WI38 (cell line): Measurements from ENCODE around the gene ABHD3.
"Not testable (repeated sequence)": the region's sequence is repeated elsewhere in the genome, so short reads cannot be mapped to it uniquely, and the experiment has no call there.

Source experiments
- H3K4me3 ChIP-seq: 2 replicates; pipeline ENCODE4 v1.5.1; 2011; ENCODE audit warnings: low read depth, mild to moderate bottlenecking, control low read depth, low read length
- CTCF ChIP-seq: IDR thresholded peaks from 2 replicates; pipeline ENCODE4 v1.5.1; 2012; ENCODE audit warnings: low read depth, mild to moderate bottlenecking, control low read depth, low read length

The ABHD3 gene

GRCh38 chr18:21663578-21663977 lies 41.0 kb downstream of the ABHD3 start:
- no peak for TF ChIP-seq CTCF
- H3K4me3 ChIP-seq, result no peak overlapping the region

GRCh38 chr18:21662581-21662980 lies 42.0 kb downstream of the ABHD3 start:
- no peak for TF ChIP-seq CTCF
- H3K4me3 ChIP-seq, result no peak overlapping the region

GRCh38 chr18:21660078-21660477 lies 44.5 kb downstream of the ABHD3 start:
- no peak overlapping the region for H3K4me3 ChIP-seq
- TF ChIP-seq CTCF, result no peak

GRCh38 chr18:21656402-21656801 lies 48.2 kb downstream of the ABHD3 start:
- no peak for TF ChIP-seq CTCF
- H3K4me3 ChIP-seq, result no peak overlapping the region

GRCh38 chr18:21653361-21653760 lies 51.2 kb downstream of the ABHD3 start:
- no peak for TF ChIP-seq CTCF
- H3K4me3 ChIP-seq, result no peak overlapping the region

GRCh38 chr18:21652073-21652472 lies 52.5 kb downstream of the ABHD3 start:
- TF ChIP-seq CTCF, result no peak
- H3K4me3 ChIP-seq, result no peak overlapping the region

GRCh38 chr18:21650311-21650710 lies 54.3 kb downstream of the ABHD3 start:
- TF ChIP-seq CTCF, result no peak
- no peak overlapping the region for H3K4me3 ChIP-seq

- not testable (repeated sequence) for H3K4me3 ChIP-seq
Measured at GRCh38 chr18:21640375-21640774, 64.2 kb downstream of the ABHD3 start.
